Testis (tissue), 2 donors: ENCODE measurements around the gene HOXA7.

Experiments
- CTCF ChIP-seq, 3 experiments: fragments of 450-650 bp in 2 of 3; fragments of 200-600 bp in 1 of 3; sonication (generic) in 1 of 3; IDR thresholded peaks; one replicate each; pipeline ENCODE4 v1.5.1; 2016 to 2019; ENCODE audit warnings: antibody characterized with exemption in 3 of 3, mild to moderate bottlenecking in 2 of 3, moderate library complexity in 1 of 3
- POLR2A ChIP-seq: fragments of 450-650 bp; IDR thresholded peaks from one replicate; pipeline ENCODE4 v1.6.1; 2017; ENCODE audit warnings: antibody characterized with exemption, mild to moderate bottlenecking, moderate library complexity

DNA sequence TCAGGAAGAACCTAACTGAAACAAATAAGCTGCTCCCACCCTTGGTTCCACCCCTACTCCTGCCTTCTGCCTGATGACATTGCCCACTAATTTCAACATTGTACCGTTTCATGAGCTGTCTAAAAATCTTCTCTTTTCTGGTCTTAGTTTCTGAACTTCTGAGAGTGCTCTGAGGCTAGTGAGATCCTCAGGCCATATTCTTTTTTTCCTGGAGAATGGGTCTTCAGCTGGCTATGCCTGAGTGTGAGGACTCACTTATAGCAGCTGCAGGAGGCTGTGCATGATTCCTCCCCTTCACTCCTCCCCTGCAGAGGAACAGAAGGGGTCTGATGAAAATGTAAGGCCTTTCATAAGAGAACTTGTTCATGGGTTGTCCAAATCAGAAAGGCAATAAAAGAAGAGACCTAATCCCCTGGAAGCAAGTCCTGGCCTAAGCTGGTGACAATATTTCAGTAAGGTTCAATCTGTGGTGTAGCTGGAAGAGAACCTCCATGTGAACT is 37.0 kb downstream of the HOXA7 start:
- TF ChIP-seq CTCF (IDR thresholded peaks at IDR 0.05) = no peak
- no peak for TF ChIP-seq POLR2A
